ENCODE results near the gene MYRFL.

DNA sequence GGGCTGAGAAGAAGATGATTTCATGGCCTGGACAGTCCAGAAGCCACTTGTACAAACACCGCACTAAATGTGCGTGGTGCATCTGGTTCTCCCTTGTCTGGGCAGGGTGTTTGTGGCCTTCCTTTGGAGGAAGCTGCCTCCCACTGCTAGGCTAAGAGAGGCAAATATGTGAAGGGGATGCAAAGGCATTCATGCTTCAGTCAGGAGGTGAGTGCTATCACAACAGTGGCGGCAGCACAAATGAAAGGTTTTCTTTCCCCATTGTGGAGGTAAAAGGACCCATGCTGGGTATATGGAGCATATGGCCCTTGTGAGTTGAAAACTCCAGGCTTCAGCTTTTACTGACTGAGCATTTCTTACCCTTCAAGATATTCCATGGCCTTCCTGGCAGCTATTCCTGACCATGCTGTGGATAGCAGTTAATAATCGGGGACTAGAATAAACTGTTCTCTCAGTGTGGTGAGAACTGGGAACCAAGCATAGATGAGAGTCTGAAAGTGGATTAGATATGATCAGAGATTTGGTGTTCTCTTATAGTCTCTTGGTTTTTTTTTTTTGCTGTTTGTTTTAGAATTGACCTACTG, 69.9 kb downstream of the MYRFL start:
- TF ChIP-seq, protein P1, sequence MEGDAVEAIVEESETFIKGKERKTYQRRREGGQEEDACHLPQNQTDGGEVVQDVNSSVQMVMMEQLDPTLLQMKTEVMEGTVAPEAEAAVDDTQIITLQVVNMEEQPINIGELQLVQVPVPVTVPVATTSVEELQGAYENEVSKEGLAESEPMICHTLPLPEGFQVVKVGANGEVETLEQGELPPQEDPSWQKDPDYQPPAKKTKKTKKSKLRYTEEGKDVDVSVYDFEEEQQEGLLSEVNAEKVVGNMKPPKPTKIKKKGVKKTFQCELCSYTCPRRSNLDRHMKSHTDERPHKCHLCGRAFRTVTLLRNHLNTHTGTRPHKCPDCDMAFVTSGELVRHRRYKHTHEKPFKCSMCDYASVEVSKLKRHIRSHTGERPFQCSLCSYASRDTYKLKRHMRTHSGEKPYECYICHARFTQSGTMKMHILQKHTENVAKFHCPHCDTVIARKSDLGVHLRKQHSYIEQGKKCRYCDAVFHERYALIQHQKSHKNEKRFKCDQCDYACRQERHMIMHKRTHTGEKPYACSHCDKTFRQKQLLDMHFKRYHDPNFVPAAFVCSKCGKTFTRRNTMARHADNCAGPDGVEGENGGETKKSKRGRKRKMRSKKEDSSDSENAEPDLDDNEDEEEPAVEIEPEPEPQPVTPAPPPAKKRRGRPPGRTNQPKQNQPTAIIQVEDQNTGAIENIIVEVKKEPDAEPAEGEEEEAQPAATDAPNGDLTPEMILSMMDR (IDR thresholded peaks at IDR 0.05; ENCODE audit: low read depth, low read length): no peak
- no peak for TF ChIP-seq EZH2phosphoT487 (IDR thresholded peaks at IDR 0.05; ENCODE audit: low read depth)

Measured in OCI-LY3 (cell line).